Motor neuron (in vitro differentiated cells): ENCODE results near the gene KIF6. TPM values are rescaled to one million over a fixed set of nuclear protein-coding genes. Genes with fewer than 3 reads are reported as not detected.

Experiments used
- ATAC-seq, 8 experiments: fragments of 200-7000 bp; cut with Tn5 transposase; replicated peaks in 6 of 8; 2 replicates each; pipeline ENCODE4 v1.8.0; 2021; ENCODE audit warnings: mild to moderate bottlenecking in 8 of 8, moderate library complexity in 8 of 8
- H3K27ac ChIP-seq, 2 donors: fragments of 250-450 bp; sonication (Bioruptor Pico); 2 replicates each; pipeline ENCODE4 v1.9.0; 2021; ENCODE audit warnings: antibody characterized with exemption in 2 of 2, mild to moderate bottlenecking in 2 of 2, moderate library complexity in 1 of 2
- H3K4me1 ChIP-seq, 2 donors: fragments of 250-450 bp; sonication (Bioruptor Pico); replicated peaks in 1 of 2; 2 replicates each; pipeline ENCODE4 v1.6.1; 2021; ENCODE audit warnings: antibody characterized with exemption in 2 of 2, mild to moderate bottlenecking in 2 of 2, moderate library complexity in 1 of 2
- H3K4me3 ChIP-seq, 5 donors: fragments of 250-450 bp; sonication (Bioruptor Pico); 2 replicates each; pipeline ENCODE4 v1.9.0; 2021; ENCODE audit warnings: antibody characterized with exemption in 5 of 5, mild to moderate bottlenecking in 5 of 5, moderate library complexity in 4 of 5
- WGBS, 10 experiments: fragments of 450-650 bp; shearing (Covaris generic); methylation state at CpG; one replicate each; pipeline ENCODE4 v1.0.0; 2022; 5-methylcytosine and 5-hydroxymethylcytosine counted together
- in situ Hi-C, 9 experiments: fragments of 400-800 bp; cut with MboI; loops; one replicate each; pipeline ENCODE4 v1.15.0; 2021; ENCODE audit warnings: low sequenced_read_pairs in 9 of 9, low pct_unique_long_range_greater_than_20kb in 2 of 9; ENCODE audit not compliant: unreplicated experiment in 9 of 9
- total RNA-seq, 8 experiments: library from RNA; unstranded; fragments of 300-600 nt; gene quantifications; 2 replicates each; pipeline versions ENCODE4 v1.2.3 to v1.2.4, GENCODE V29; 2022

Gene KIF6
- total RNA-seq, 8 experiments from 2014 or later: 1.0 to 2.8 (median 1.6) TPM

- in situ Hi-C loops: no loop called here
- H3K4me3 ChIP-seq: no peak overlapping the region
- no peaks in the 10 kb centered on the region for H3K4me1 ChIP-seq
- 18 to 100% (median 42%) methylated on average over 1 to 8 of the region's 8 CpGs for WGBS, 10 experiments
- peak in 3 of 8 experiments; percentile 59 to 67 (median 59) for ATAC-seq
- no peak overlapping the region for H3K27ac ChIP-seq
These were observed 55.8 kb downstream of the KIF6 start for GRCh38 chr6:39669207-39669972.

- Histone ChIP-seq H3K27ac (no peak overlapping the region), H3K4me1 (no peaks in the 10 kb centered on the region), H3K4me3 (no peak overlapping the region)
- peak in 1 of 8 experiments; percentile 30 for ATAC-seq
- in situ Hi-C loops: no loop called here
- 25 to 95% (median 71%) methylated on average over 2 to 8 of the region's 9 CpGs for WGBS, 10 experiments
These were observed 58.3 kb downstream of the KIF6 start for GRCh38 chr6:39666706-39667489.

- no peaks in the 10 kb centered on the region for H3K4me1 ChIP-seq
- H3K4me3 ChIP-seq: no peak overlapping the region
- peak in 2 of 8 experiments; percentile 14 to 60 for ATAC-seq
- WGBS, 10 experiments: 0 to 100% (median 73%) methylated on average over 1 of the region's 1 CpG; no CpG with 5 or more reads in 3 of the 10 experiments
- no peak overlapping the region for H3K27ac ChIP-seq
- in situ Hi-C loops: no loop called here
These were observed 59.3 kb downstream of the KIF6 start for GRCh38 chr6:39665861-39666260.

DNA sequence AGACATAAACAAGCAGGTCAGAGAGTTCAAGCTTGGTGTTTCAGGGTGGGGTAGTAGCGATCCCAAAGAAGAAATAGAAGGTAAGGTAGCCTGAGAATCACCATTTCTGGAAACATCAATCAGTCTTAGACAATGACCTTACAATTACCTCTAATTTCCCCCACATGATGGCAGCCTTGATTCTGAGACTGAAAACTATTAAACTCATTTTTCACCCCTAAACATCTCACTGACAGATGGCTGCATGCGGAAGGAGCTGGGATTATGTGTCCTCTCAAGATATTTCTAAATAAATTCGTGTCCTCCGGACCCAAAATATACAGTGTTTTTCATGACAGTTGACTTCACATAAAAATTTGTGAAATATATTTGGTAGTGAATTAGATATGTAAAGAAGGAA is 61.0 kb downstream of the KIF6 start:
- no peak overlapping the region for H3K4me3 ChIP-seq
- 67 to 100% (median 86%) methylated on average over 1 to 4 of the region's 4 CpGs for WGBS, 10 experiments
- in situ Hi-C loops: no loop called here
- H3K4me1 ChIP-seq: no peaks in the 10 kb centered on the region
- no peak for ATAC-seq
- H3K27ac ChIP-seq: no peak overlapping the region

DNA sequence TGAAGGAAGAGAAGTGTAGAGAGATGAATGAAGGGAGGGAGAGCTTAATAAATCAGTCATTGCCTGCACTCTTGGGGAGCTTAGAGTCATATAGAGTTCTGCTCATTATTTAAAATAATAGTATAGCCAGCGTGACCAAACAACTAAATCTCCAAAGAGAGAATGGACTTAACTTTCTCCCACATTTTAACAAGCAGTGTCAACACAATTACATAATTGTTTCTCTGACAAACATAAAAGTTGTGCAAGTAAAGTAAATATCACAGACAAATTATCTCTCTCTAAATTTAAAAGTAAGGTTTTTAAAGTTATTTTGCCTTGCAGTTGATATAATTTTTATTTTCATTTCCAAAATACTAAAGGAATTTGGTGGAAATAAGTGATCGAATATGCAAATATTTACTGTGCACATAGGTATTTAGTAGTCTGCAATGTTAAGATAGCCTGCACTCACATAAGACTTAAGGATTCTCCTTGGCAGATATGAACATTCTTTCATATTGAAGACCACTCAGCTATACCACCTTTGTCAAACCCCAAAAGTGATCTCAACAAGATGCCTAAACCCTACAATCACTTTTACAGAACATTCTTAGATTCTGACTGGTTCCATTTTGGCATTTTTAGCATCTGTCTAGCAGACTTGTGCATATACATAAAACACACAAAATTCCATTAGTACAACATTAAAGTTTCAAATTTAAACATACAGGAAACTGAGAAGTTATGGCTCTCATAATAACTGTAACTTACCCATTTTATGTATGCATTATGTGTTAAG is 67.7 kb downstream of the KIF6 start:
- Histone ChIP-seq H3K4me1 (no peaks in the 10 kb centered on the region), H3K27ac (no peak overlapping the region), H3K4me3 (no peak overlapping the region)
- no peak for ATAC-seq
- in situ Hi-C loops: no loop called here
- WGBS, 10 experiments: 67 to 100% (median 88%) methylated on average over 1 to 2 of the region's 2 CpGs; no CpG with 5 or more reads in 1 of the 10 experiments

DNA sequence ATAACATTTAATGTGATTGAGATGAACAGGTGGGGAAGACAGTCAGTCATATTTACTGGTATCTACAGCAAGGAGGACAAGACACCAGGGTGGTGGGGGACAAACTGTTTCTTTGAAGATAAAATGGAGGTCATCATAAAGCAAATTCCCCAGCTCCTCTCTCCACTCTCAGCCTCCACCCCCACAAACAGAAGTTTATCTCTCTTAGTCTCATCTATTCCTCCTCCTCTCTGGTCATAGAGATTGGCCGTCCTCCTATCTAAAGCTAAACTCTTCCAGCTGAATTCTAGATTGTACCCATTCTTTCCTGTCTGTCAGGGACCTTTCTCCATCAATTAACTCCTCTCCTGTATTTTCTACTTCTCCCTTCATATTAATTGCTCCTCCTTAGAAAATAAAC is 71.1 kb downstream of the KIF6 start:
- Histone ChIP-seq H3K4me3 (no peak overlapping the region), H3K27ac (no peak overlapping the region), H3K4me1 (no peaks in the 10 kb centered on the region)
- WGBS, 10 experiments: 0 to 100% (median 91%) methylated on average over 1 of the region's 1 CpG; no CpG with 5 or more reads in 3 of the 10 experiments
- no peak for ATAC-seq
- in situ Hi-C loops: no loop called here

DNA sequence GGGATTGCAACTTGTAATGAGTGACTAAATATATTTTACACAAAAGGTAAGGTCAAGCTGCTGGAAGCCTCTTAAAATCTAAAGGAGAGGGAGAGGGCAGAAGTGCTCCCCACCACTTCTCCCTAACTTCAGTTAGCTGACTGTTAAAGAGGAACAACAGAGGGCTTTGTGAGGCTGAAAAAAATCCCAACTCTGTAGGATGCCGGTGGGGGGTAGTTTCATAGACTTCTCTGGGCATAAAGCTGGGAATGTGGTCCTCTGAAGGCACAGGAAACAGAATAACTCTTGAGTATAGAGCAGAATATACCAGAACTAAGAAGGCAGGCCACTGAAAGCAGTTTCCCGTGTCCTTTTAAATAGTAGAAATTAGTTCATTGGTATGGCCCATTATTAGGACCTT is 71.6 kb downstream of the KIF6 start:
- no peak for ATAC-seq
- 30 to 100% (median 75%) methylated on average over 1 to 2 of the region's 2 CpGs; no CpG with 5 or more reads in 3 of the 10 experiments for WGBS, 10 experiments
- no peaks in the 10 kb centered on the region for H3K4me1 ChIP-seq
- H3K27ac ChIP-seq: no peak overlapping the region
- in situ Hi-C loops: no loop called here
- no peak overlapping the region for H3K4me3 ChIP-seq

DNA sequence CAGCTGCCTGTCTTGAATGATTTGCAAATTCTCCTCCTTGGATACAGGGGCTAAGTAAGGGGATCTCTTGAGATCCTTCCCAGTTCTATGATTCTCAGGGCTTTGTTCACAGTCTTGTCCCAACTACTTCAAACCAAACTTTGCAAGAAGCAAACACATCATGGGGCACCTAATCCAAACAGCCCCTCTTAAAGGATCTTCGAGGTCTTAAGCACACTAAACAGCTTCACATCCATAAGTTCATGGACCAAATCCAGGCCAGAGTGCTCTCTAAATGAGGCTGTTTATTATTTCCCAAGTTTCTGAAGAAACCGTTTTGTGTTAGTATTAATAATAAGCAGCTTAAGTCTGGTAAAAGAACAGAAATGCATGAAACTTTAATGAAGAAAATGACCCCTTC is 75.2 kb downstream of the KIF6 start:
- no peak overlapping the region for H3K4me3 ChIP-seq
- 0 to 90% (median 64%) methylated on average over 1 to 2 of the region's 2 CpGs; no CpG with 5 or more reads in 3 of the 10 experiments for WGBS, 10 experiments
- no peak overlapping the region for H3K27ac ChIP-seq
- no peaks in the 10 kb centered on the region for H3K4me1 ChIP-seq
- no peak for ATAC-seq
- in situ Hi-C loops: no loop called here

GRCh38 chr6:39646751-39647420 is 78.3 kb downstream of the KIF6 start:
- no peak overlapping the region for H3K4me3 ChIP-seq
- 33 to 98% (median 93%) methylated on average over 2 to 5 of the region's 5 CpGs for WGBS, 10 experiments
- ATAC-seq: no peak
- in situ Hi-C loops: no loop called here
- H3K4me1 ChIP-seq: no peaks in the 10 kb centered on the region
- no peak overlapping the region for H3K27ac ChIP-seq

GRCh38 chr6:39642270-39642669 is 82.9 kb downstream of the KIF6 start:
- Histone ChIP-seq H3K4me1 (no peaks in the 10 kb centered on the region), H3K27ac (no peak overlapping the region), H3K4me3 (no peak overlapping the region)
- in situ Hi-C loops: no loop called here
- peak in 1 of 8 experiments; percentile 77 for ATAC-seq
- 29 to 80% (median 76%) methylated on average over 1 to 2 of the region's 2 CpGs; no CpG with 5 or more reads in 3 of the 10 experiments for WGBS, 10 experiments

DNA sequence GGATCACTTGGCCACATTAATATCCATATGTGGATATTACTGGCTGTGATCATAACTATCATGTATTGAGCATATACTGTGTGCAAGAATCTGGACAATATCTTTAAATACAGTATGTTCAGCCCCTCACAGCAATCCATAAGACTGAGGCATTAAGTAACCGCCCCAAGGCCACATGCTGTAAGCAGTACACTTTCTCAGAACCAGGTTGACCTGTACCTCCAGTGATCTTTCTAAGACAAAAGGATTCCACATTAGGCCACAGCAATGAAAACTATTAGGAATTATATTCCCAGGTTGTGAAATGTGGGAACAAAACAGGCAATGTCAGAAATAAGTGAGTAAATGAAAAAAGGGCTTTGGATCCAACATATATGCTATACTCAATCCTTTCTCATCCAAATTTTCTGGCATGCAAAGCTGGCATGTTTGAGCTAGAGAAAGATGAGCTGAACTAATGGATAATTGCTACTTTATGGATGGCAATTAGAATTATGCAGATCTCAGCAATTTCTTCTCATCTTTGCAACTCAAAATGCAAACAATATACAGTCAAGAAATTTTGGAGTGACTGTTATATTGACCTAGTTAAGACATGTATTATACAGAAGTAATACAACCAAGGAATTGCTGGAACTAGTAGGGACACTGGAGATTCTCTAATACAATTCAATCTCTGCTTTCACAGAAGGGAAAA is 86.9 kb downstream of the KIF6 start:
- in situ Hi-C loops: no loop called here
- ATAC-seq: no peak
- no peak overlapping the region for H3K4me3 ChIP-seq
- 86 to 100% (median 100%) methylated on average over 1 of the region's 1 CpG; no CpG with 5 or more reads in 5 of the 10 experiments for WGBS, 10 experiments
- no peaks in the 10 kb centered on the region for H3K4me1 ChIP-seq
- H3K27ac ChIP-seq: no peak overlapping the region
